ENCODE measurements around the gene NUDT6.
"Not testable (repeated sequence)": the region's sequence is repeated elsewhere in the genome, so short reads cannot be mapped to it uniquely, and the experiment has no call there.

Gene NUDT6

DNA sequence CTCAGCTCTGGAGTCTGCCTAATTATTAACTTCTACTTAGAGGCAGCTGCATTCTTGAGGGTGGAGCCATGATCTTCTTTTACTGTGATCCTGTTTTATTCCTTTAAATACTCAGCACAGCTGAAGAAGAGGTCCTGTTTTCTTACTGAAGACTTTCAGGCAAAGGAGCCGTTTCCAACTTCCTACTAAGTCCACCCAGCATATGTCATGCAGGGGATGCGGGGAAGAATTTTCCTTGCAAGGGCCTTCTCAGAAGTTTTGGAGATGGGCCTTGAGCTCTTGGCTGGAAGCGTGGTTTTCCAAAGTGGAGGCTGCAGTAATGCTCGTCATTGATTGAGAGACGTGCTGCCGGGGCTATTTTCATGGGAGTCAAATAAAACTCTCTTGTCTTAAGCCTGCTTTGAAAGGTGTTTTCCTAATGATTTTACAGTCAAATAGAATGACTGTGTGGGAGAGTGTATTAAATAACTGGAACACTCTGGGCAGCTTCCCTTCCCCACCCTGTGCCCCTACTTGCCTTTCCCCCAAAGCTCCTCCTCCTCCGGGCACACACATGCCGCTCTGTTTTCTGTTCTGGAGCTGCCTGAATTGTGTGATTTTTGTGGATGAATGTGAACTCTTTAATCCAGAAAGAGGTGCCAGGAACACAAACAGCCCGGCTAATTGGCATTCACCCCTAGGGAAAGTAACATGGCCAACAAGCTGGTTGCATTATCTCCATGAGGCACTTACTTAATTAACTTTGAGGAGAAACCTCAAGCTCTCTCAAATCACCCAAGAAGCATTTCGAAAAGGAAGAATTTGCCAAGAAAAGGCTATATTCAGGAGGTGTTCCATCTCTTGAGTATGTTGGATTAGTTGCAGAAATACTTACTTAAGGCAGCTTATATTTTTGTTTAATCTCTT, 67.7 kb downstream of the NUDT6 start:
- TF ChIP-seq ESRRG (CRISPR knock-in tag; IDR thresholded peaks at IDR 0.05) (no peak), TOX (CRISPR knock-in tag; IDR thresholded peaks at IDR 0.05; ENCODE audit: borderline replicate concordance) (no peak), ZFP30 (CRISPR knock-in tag; IDR thresholded peaks at IDR 0.05) (no peak), ZNF70 (CRISPR knock-in tag; IDR thresholded peaks at IDR 0.05) (no peak), ISL1 (CRISPR knock-in tag; IDR thresholded peaks at IDR 0.05) (no peak)
- TF ChIP-seq, protein P1, sequence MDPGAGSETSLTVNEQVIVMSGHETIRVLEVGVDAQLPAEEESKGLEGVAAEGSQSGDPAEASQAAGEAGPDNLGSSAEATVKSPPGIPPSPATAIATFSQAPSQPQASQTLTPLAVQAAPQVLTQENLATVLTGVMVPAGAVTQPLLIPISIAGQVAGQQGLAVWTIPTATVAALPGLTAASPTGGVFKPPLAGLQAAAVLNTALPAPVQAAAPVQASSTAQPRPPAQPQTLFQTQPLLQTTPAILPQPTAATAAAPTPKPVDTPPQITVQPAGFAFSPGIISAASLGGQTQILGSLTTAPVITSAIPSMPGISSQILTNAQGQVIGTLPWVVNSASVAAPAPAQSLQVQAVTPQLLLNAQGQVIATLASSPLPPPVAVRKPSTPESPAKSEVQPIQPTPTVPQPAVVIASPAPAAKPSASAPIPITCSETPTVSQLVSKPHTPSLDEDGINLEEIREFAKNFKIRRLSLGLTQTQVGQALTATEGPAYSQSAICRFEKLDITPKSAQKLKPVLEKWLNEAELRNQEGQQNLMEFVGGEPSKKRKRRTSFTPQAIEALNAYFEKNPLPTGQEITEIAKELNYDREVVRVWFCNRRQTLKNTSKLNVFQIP (CRISPR knock-in tag; IDR thresholded peaks at IDR 0.05; ENCODE audit: borderline replicate concordance, low read depth) = no peak
- TF ChIP-seq, protein P2, sequence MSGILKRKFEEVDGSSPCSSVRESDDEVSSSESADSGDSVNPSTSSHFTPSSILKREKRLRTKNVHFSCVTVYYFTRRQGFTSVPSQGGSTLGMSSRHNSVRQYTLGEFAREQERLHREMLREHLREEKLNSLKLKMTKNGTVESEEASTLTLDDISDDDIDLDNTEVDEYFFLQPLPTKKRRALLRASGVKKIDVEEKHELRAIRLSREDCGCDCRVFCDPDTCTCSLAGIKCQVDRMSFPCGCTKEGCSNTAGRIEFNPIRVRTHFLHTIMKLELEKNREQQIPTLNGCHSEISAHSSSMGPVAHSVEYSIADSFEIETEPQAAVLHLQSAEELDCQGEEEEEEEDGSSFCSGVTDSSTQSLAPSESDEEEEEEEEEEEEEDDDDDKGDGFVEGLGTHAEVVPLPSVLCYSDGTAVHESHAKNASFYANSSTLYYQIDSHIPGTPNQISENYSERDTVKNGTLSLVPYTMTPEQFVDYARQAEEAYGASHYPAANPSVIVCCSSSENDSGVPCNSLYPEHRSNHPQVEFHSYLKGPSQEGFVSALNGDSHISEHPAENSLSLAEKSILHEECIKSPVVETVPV (CRISPR knock-in tag; IDR thresholded peaks at IDR 0.05) = no peak
- TF ChIP-seq, protein P3, sequence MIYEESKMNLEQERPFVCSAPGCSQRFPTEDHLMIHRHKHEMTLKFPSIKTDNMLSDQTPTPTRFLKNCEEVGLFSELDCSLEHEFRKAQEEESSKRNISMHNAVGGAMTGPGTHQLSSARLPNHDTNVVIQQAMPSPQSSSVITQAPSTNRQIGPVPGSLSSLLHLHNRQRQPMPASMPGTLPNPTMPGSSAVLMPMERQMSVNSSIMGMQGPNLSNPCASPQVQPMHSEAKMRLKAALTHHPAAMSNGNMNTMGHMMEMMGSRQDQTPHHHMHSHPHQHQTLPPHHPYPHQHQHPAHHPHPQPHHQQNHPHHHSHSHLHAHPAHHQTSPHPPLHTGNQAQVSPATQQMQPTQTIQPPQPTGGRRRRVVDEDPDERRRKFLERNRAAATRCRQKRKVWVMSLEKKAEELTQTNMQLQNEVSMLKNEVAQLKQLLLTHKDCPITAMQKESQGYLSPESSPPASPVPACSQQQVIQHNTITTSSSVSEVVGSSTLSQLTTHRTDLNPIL (CRISPR knock-in tag; IDR thresholded peaks at IDR 0.05; ENCODE audit: low read depth) = no peak
- ATAC-seq = peak; percentile 9; the same call in 1 of the 3 replicates

DNA sequence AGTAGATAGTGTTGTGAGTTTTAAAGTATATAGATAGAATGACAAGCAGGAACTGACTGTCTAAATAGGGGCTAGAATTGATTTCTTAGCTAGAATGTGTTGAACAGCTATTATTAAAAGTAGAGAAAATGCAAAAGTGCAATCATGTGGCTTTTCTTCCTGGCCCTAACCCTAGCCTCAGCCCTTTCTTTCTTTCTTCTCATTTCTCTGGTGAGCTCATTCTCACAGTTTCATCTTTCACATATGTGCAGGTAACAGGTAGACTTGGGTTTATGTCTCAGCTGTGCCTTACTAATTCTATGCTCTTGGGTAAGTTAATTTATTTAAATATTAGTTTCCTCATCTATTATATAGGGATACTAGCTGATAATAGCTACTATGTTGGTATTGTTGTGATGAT, 70.8 kb downstream of the NUDT6 start:
- TF ChIP-seq ZFP30 (CRISPR knock-in tag; IDR thresholded peaks at IDR 0.05) (no peak), GLIS3 (CRISPR knock-in tag; IDR thresholded peaks at IDR 0.05) (no peak), ZNF70 (CRISPR knock-in tag; IDR thresholded peaks at IDR 0.05) (no peak), OSR1 (CRISPR knock-in tag; IDR thresholded peaks at IDR 0.05) (no peak), ARNTL (CRISPR knock-in tag; IDR thresholded peaks at IDR 0.05; ENCODE audit: borderline replicate concordance, low read depth) (no peak), ISL1 (CRISPR knock-in tag; IDR thresholded peaks at IDR 0.05) (no peak), ZFP3 (CRISPR knock-in tag; IDR thresholded peaks at IDR 0.05) (no peak)
- ATAC-seq = no peak

DNA sequence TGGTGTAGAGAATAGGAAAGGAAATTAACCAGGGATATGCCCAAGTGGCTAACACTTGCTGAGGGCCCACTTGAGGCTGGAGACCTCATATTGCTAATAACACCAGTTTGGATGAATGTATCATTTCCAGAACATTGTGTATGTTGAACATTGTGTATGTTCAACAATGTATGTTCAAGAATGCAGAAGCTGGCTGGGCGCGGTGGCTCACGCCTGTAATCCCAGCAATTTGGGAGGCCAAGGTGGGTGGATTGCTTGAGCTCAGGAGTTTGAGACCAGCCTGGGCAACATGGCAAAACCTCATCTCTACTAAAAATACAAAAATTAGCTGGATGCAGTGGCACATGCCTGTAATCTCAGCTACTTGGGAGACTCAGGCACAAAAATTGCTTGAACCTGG, 72.6 kb downstream of the NUDT6 start:
- not testable (repeated sequence) for ATAC-seq

DNA sequence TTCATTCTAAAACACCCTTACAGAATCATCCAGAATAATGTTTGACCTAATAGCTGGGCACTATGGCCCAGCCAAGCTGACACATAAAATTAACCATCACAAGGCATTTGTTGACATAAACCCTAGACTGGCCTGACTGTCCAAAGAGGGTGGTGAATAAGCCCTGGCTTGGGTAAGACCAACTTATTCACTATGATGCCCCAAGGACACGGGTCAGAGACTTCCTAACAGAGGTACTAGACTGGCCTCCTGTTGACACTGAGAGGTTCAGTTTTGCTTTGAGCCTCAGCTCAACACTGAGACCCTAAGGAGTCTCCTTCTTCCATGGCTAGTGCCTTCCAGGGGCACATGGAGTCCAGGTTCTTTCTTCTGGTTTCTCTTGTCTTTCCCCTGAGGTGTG, 74.5 kb downstream of the NUDT6 start:
- no peak for TF ChIP-seq GLIS3 (CRISPR knock-in tag; IDR thresholded peaks at IDR 0.05)
- TF ChIP-seq, protein P2 (CRISPR knock-in tag; IDR thresholded peaks at IDR 0.05) = no peak
- no peak for TF ChIP-seq ARNTL (CRISPR knock-in tag; IDR thresholded peaks at IDR 0.05; ENCODE audit: borderline replicate concordance, low read depth)
- TF ChIP-seq TCF4 (CRISPR knock-in tag; IDR thresholded peaks at IDR 0.05; ENCODE audit: borderline replicate concordance) = no peak
- TF ChIP-seq, protein P4, sequence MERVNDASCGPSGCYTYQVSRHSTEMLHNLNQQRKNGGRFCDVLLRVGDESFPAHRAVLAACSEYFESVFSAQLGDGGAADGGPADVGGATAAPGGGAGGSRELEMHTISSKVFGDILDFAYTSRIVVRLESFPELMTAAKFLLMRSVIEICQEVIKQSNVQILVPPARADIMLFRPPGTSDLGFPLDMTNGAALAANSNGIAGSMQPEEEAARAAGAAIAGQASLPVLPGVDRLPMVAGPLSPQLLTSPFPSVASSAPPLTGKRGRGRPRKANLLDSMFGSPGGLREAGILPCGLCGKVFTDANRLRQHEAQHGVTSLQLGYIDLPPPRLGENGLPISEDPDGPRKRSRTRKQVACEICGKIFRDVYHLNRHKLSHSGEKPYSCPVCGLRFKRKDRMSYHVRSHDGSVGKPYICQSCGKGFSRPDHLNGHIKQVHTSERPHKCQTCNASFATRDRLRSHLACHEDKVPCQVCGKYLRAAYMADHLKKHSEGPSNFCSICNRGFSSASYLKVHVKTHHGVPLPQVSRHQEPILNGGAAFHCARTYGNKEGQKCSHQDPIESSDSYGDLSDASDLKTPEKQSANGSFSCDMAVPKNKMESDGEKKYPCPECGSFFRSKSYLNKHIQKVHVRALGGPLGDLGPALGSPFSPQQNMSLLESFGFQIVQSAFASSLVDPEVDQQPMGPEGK (CRISPR knock-in tag; IDR thresholded peaks at IDR 0.05; ENCODE audit: borderline replicate concordance) = no peak
- no peak for TF ChIP-seq ESRRG (CRISPR knock-in tag; IDR thresholded peaks at IDR 0.05)
- no peak for TF ChIP-seq ZFP3 (CRISPR knock-in tag; IDR thresholded peaks at IDR 0.05)
- TF ChIP-seq ZNF70 (CRISPR knock-in tag; IDR thresholded peaks at IDR 0.05) = no peak
- no peak for TF ChIP-seq CSDC2 (CRISPR knock-in tag; IDR thresholded peaks at IDR 0.05)
- TF ChIP-seq ZNF8 (CRISPR knock-in tag; IDR thresholded peaks at IDR 0.05) = no peak
- TF ChIP-seq PPARA (CRISPR knock-in tag; IDR thresholded peaks at IDR 0.05; ENCODE audit: borderline replicate concordance) = no peak
- no peak for TF ChIP-seq BACH2 (CRISPR knock-in tag; IDR thresholded peaks at IDR 0.05; ENCODE audit: borderline replicate concordance)
- TF ChIP-seq, protein P1 (CRISPR knock-in tag; IDR thresholded peaks at IDR 0.05; ENCODE audit: borderline replicate concordance, low read depth) = no peak
- TF ChIP-seq, protein P5, sequence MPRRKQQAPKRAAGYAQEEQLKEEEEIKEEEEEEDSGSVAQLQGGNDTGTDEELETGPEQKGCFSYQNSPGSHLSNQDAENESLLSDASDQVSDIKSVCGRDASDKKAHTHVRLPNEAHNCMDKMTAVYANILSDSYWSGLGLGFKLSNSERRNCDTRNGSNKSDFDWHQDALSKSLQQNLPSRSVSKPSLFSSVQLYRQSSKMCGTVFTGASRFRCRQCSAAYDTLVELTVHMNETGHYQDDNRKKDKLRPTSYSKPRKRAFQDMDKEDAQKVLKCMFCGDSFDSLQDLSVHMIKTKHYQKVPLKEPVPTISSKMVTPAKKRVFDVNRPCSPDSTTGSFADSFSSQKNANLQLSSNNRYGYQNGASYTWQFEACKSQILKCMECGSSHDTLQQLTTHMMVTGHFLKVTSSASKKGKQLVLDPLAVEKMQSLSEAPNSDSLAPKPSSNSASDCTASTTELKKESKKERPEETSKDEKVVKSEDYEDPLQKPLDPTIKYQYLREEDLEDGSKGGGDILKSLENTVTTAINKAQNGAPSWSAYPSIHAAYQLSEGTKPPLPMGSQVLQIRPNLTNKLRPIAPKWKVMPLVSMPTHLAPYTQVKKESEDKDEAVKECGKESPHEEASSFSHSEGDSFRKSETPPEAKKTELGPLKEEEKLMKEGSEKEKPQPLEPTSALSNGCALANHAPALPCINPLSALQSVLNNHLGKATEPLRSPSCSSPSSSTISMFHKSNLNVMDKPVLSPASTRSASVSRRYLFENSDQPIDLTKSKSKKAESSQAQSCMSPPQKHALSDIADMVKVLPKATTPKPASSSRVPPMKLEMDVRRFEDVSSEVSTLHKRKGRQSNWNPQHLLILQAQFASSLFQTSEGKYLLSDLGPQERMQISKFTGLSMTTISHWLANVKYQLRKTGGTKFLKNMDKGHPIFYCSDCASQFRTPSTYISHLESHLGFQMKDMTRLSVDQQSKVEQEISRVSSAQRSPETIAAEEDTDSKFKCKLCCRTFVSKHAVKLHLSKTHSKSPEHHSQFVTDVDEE (CRISPR knock-in tag; IDR thresholded peaks at IDR 0.05) = no peak
- TF ChIP-seq OSR1 (CRISPR knock-in tag; IDR thresholded peaks at IDR 0.05) = no peak
- TF ChIP-seq, protein P3 (CRISPR knock-in tag; IDR thresholded peaks at IDR 0.05; ENCODE audit: low read depth) = no peak
- ATAC-seq = no peak; the same call in 2 of the 3 replicates

Measured in SK-N-SH treated with all-trans-retinoic acid at 6 μM for 48 hours (cell line).